Astrocyte (in vitro differentiated cells and primary cell): ENCODE results near the gene SIK3. TPM values are rescaled to one million over a fixed set of nuclear protein-coding genes. Genes with fewer than 3 reads are reported as not detected.

Source experiments
- DNase-seq: peaks from one replicate; pipeline ENCODE4 v3.0.0-alpha.2; 2010; ENCODE audit warnings: low read depth
- FAIRE-seq: peaks from 2 replicates; lab custom pipeline; 2011; peaks lifted over from hg19 to GRCh38; lab: Jason Lieb, UNC
- H2AFZ ChIP-seq: 2 replicates; pipeline ENCODE4 v1.6.0; 2012; ENCODE audit warnings: low read depth, low read length, inconsistent platforms
- H3K27ac ChIP-seq: 2 replicates; pipeline ENCODE4 v1.5.1; 2011; ENCODE audit warnings: low read depth, low read length, inconsistent platforms
- H3K27me3 ChIP-seq: 2 replicates; pipeline ENCODE4 v1.6.0; 2011; ENCODE audit warnings: low read length, inconsistent platforms; ENCODE audit not compliant: insufficient read depth
- H3K36me3 ChIP-seq: 2 replicates; pipeline ENCODE4 v1.5.1; 2011; ENCODE audit warnings: low read length, inconsistent platforms; ENCODE audit not compliant: insufficient read depth
- H3K4me1 ChIP-seq: 2 replicates; pipeline ENCODE4 v1.5.1; 2011; ENCODE audit warnings: low read length, inconsistent platforms; ENCODE audit not compliant: insufficient read depth
- H3K4me2 ChIP-seq: 2 replicates; pipeline ENCODE4 v1.6.0; 2012; ENCODE audit warnings: low read length, inconsistent platforms
- H3K4me3 ChIP-seq: 2 replicates; pipeline ENCODE4 v1.5.1; 2011; ENCODE audit warnings: low read depth, mild to moderate bottlenecking, low read length, inconsistent platforms; ENCODE audit not compliant: insufficient read depth
- H3K79me2 ChIP-seq: 2 replicates; pipeline ENCODE4 v1.6.0; 2012; ENCODE audit warnings: mild to moderate bottlenecking, low read length, inconsistent platforms; ENCODE audit not compliant: insufficient read depth
- H3K9ac ChIP-seq: 2 replicates; pipeline ENCODE4 v1.6.0; 2012; ENCODE audit warnings: mild to moderate bottlenecking, low read length, inconsistent platforms
- H3K9me3 ChIP-seq: 2 replicates; pipeline ENCODE4 v1.5.1; 2012; ENCODE audit warnings: low read depth, mild to moderate bottlenecking, low read length, inconsistent platforms; ENCODE audit not compliant: insufficient read depth
- H4K20me1 ChIP-seq: 2 replicates; pipeline ENCODE4 v1.6.0; 2012; ENCODE audit warnings: low read length, inconsistent platforms; ENCODE audit not compliant: insufficient read depth
- H3K27ac Mint-ChIP-seq: one replicate; pipeline ENCODE4 v1.8.0; 2021; ENCODE audit warnings: mild to moderate bottlenecking, mixed read lengths; ENCODE audit not compliant: unreplicated experiment
- H3K27me3 Mint-ChIP-seq: one replicate; pipeline ENCODE4 v1.8.0; 2021; ENCODE audit warnings: low read depth, mixed read lengths; ENCODE audit not compliant: unreplicated experiment
- H3K36me3 Mint-ChIP-seq: one replicate; pipeline ENCODE4 v1.8.0; 2021; ENCODE audit warnings: low read depth, mixed read lengths; ENCODE audit not compliant: unreplicated experiment
- H3K4me1 Mint-ChIP-seq: one replicate; pipeline ENCODE4 v1.8.0; 2021; ENCODE audit warnings: low read depth, mixed read lengths; ENCODE audit not compliant: unreplicated experiment
- H3K4me3 Mint-ChIP-seq: one replicate; pipeline ENCODE4 v1.8.0; 2021; ENCODE audit warnings: mild to moderate bottlenecking, moderate library complexity, mixed read lengths; ENCODE audit not compliant: unreplicated experiment
- H3K9me3 Mint-ChIP-seq: one replicate; pipeline ENCODE4 v1.8.0; 2021; ENCODE audit warnings: mild to moderate bottlenecking, mixed read lengths; ENCODE audit not compliant: unreplicated experiment
- CTCF ChIP-seq: IDR thresholded peaks from 2 replicates; pipeline ENCODE4 v1.5.1; 2011; ENCODE audit warnings: low read depth, mild to moderate bottlenecking, inconsistent platforms, low read length, moderate library complexity; ENCODE audit not compliant: insufficient read depth
- EZH2 ChIP-seq: IDR thresholded peaks from 2 replicates; pipeline ENCODE4 v1.6.1; 2012; ENCODE audit warnings: mild to moderate bottlenecking, low read length, inconsistent platforms; ENCODE audit not compliant: insufficient read depth
- total RNA-seq: library from RNA; stranded (reverse); gene quantifications from 2 replicates; pipeline ENCODE4 v1.2.1, GENCODE V29; 2021

SIK3 gene
- total RNA-seq, 1 donor from 2014 or later: 34.4 TPM

DNA sequence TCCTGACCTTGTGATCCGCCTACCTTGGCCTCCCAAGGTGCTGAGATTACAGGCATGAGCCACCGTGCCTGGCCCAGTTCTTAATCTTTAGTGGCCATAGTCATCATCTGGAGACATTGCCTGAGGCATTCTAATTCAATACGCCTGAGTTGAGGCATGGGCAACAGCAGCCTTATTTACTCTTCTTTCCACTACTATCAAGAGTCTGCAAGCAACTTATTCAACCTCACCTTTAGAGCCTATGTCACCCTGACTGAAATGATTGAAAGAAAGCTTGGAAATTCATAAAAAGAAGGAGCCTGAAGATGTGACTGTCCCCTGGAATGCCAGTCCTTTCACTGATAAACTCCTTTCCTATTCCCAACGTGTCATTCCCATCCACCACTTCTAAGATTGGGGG lies 30.1 kb upstream of the SIK3 start:
- Histone ChIP-seq H3K4me1 (no peaks in the 10 kb centered on the region), H2AFZ (no peak overlapping the region), H3K4me3 (no peak overlapping the region), H3K79me2 (no peaks in the 10 kb centered on the region), H3K27ac (no peak overlapping the region), H3K9me3 (no peaks in the 10 kb centered on the region), H3K36me3 (no peaks in the 10 kb centered on the region), H3K27me3 (peaks cover 21% of the 10 kb centered on the region), H4K20me1 (no peaks in the 10 kb centered on the region), H3K9ac (no peak overlapping the region), H3K4me2 (no peak overlapping the region)
- FAIRE-seq (no peak), DNase-seq (no peak)
- Mint-ChIP-seq H3K4me1 (no peaks in the 10 kb centered on the region), H3K4me3 (peak overlapping the region; percentile 54), H3K36me3 (no peaks in the 10 kb centered on the region), H3K27ac (no peak overlapping the region), H3K27me3 (peaks cover 31% of the 10 kb centered on the region), H3K9me3 (no peaks in the 10 kb centered on the region)
- TF ChIP-seq CTCF: no peak
- TF ChIP-seq EZH2: no peak

DNA sequence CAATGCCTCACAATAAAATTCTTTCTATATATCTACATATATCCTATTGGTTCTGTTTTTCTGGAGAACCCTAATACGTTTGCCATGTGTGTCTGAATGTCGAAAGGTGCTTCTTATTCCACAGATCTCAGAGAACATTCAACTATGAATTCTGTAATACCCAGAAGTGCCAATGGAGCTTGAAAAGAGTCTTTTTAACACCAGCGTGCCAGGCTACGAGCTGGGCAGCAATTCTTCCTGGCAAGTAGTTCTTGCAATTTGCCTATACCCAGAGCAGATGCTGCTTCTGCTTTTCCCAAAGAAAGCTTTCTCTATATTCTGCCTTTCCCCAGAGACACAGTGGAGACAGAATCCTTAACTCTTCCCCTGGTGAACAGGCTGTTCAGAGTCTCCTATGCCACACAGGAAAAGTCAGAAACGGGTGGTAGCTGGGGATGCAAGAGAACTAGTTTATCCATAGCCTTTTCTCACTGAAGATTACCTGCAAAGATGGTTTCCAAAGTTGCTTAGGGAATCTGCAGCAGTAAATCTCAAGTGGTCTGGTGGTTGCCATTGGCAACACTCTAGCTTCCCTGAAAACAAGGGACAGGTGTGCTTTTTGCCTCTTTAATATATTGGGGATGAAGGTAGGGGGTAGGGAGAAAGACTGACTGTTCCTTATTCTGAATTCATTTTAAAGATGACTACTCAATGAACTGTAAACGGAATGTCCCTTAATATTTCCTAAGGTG lies 29.1 kb upstream of the SIK3 start:
- Mint-ChIP-seq H3K4me3 (no peak overlapping the region), H3K9me3 (no peaks in the 10 kb centered on the region), H3K36me3 (no peaks in the 10 kb centered on the region), H3K27me3 (peaks cover 40% of the 10 kb centered on the region), H3K27ac (no peak overlapping the region), H3K4me1 (no peaks in the 10 kb centered on the region)
- H3K79me2 ChIP-seq: no peaks in the 10 kb centered on the region
- no peak overlapping the region for H2AFZ ChIP-seq
- H3K4me2 ChIP-seq: no peak overlapping the region
- H3K4me3 ChIP-seq: no peak overlapping the region
- no peaks in the 10 kb centered on the region for H3K4me1 ChIP-seq
- FAIRE-seq (no peak), DNase-seq (no peak)
- H3K27me3 ChIP-seq: peaks cover 24% of the 10 kb centered on the region
- H3K9me3 ChIP-seq: no peaks in the 10 kb centered on the region
- no peaks in the 10 kb centered on the region for H3K36me3 ChIP-seq
- H3K27ac ChIP-seq: no peak overlapping the region
- H4K20me1 ChIP-seq: no peaks in the 10 kb centered on the region
- TF ChIP-seq CTCF: no peak
- TF ChIP-seq EZH2: no peak
- no peak overlapping the region for H3K9ac ChIP-seq
